GM12878 (cell line): ENCODE data around the gene ITGA7. TPM values are rescaled to one million over a fixed set of nuclear protein-coding genes. Genes with fewer than 3 reads are reported as not detected.

ENCODE experiments used
- CREB1 ChIP-seq: IDR thresholded peaks from 2 replicates; pipeline ENCODE4 v1.6.1; 2012; ENCODE audit warnings: low read depth, mild to moderate bottlenecking, inconsistent platforms
- HDGF ChIP-seq: fragments of 450-650 bp; IDR thresholded peaks from 2 replicates; pipeline ENCODE4 v1.6.1; 2016; ENCODE audit warnings: antibody characterized with exemption
- POU2F2 ChIP-seq: IDR thresholded peaks from 3 replicates; pipeline ENCODE4 v1.6.1; 2011; ENCODE audit warnings: low read depth, mild to moderate bottlenecking, low read length, borderline replicate concordance
- polyA plus RNA-seq, 11 experiments: library from polyadenylated mRNA; depleted of rRNA in 4 of 11; unstranded in 6 of 11; stranded (reverse) in 5 of 11; fragments of >200 nt; fragmentation: Nextera tagmentation in 4 of 11; fragmentation: Illumina TruSeq in 1 of 11; extraction: Ambion mirVana in 4 of 11; extraction: Trizol in 1 of 11; gene quantifications; 1 replicate in 1 of 11; 2 replicates in 10 of 11; pipeline versions ENCODE4 v1.2.1 to v1.2.3, GENCODE V29; 2011 to 2016; ENCODE audit warnings: inconsistent platforms in 2 of 11, missing spikeins in 2 of 11, low read depth in 1 of 11
- total RNA-seq, 4 experiments: library from RNA; depleted of rRNA in 3 of 4; stranded (reverse); fragments of >200 nt in 3 of 4; fragmentation: Illumina TruSeq in 1 of 4; extraction: Trizol in 1 of 4; gene quantifications; 2 replicates each; pipeline versions ENCODE4 v1.2.1 to v1.2.3, GENCODE V29; 2013 to 2021
- TF ChIP-seq, protein P1 (sequence below): fragments of 450-650 bp; formaldehyde crosslinking; IDR thresholded peaks from 2 replicates; pipeline ENCODE4 v1.5.0; 2022; ENCODE audit warnings: mild to moderate bottlenecking, missing genetic modification characterization
- TF ChIP-seq, protein P2 (sequence below): fragments of 450-650 bp; IDR thresholded peaks from 2 replicates; pipeline ENCODE4 v1.6.1; 2016; ENCODE audit warnings: mild to moderate bottlenecking, moderate library complexity, borderline replicate concordance
- TF ChIP-seq, protein P3 (sequence below): fragments of 450-650 bp; IDR thresholded peaks from 2 replicates; pipeline ENCODE4 v1.6.1; 2016; ENCODE audit warnings: mild to moderate bottlenecking

ITGA7 gene
- total and polyA plus RNA-seq, 10 of the 15 experiments (the other 5 are each of a cell fraction or from before 2014, with no cell fraction given) = 0.18 to 5.1 (median 1.5) TPM

DNA sequence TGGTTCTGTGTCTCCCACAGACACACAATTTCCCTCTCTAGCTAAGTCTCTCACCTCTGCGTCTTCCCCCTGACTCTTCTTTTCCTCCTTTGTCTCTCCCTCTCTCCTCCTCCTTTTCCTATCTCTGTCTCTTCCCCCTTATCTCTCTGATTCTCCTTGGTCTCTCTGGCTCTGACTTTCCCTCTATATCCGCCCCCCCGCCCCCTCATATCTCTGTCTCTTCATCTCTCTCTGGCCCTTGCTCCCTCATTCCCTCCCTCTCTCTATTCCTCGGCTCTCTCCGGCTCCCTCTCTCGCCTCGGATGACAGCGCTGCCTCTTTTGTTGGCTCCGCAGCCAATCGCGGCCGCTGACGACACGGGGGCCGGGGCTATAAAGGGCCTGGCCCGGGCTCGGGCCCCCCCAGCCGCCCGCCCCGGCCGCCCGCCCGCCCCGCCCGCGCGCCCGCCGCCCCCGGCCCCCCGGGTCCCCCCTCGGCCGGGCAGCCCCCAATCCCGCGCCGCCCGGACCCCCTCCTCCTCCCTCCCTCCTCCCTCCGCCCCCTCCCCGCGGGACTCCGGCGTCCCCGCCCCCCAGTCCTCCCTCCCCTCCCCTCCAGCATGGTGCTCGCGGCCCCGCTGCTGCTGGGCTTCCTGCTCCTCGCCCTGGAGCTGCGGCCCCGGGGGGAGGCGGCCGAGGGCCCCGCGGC, 35.2 kb upstream of the ITGA7 start, which contains the start of gene GDF11 (continued):
- TF ChIP-seq, protein P1, sequence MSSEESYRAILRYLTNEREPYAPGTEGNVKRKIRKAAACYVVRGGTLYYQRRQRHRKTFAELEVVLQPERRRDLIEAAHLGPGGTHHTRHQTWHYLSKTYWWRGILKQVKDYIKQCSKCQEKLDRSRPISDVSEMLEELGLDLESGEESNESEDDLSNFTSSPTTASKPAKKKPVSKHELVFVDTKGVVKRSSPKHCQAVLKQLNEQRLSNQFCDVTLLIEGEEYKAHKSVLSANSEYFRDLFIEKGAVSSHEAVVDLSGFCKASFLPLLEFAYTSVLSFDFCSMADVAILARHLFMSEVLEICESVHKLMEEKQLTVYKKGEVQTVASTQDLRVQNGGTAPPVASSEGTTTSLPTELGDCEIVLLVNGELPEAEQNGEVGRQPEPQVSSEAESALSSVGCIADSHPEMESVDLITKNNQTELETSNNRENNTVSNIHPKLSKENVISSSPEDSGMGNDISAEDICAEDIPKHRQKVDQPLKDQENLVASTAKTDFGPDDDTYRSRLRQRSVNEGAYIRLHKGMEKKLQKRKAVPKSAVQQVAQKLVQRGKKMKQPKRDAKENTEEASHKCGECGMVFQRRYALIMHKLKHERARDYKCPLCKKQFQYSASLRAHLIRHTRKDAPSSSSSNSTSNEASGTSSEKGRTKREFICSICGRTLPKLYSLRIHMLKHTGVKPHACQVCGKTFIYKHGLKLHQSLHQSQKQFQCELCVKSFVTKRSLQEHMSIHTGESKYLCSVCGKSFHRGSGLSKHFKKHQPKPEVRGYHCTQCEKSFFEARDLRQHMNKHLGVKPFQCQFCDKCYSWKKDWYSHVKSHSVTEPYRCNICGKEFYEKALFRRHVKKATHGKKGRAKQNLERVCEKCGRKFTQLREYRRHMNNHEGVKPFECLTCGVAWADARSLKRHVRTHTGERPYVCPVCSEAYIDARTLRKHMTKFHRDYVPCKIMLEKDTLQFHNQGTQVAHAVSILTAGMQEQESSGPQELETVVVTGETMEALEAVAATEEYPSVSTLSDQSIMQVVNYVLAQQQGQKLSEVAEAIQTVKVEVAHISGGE = no peak
- 0 out of 2 replicates have a peak, but pooled peaks have one; percentile 57 for TF ChIP-seq CREB1
- TF ChIP-seq, protein P2, sequence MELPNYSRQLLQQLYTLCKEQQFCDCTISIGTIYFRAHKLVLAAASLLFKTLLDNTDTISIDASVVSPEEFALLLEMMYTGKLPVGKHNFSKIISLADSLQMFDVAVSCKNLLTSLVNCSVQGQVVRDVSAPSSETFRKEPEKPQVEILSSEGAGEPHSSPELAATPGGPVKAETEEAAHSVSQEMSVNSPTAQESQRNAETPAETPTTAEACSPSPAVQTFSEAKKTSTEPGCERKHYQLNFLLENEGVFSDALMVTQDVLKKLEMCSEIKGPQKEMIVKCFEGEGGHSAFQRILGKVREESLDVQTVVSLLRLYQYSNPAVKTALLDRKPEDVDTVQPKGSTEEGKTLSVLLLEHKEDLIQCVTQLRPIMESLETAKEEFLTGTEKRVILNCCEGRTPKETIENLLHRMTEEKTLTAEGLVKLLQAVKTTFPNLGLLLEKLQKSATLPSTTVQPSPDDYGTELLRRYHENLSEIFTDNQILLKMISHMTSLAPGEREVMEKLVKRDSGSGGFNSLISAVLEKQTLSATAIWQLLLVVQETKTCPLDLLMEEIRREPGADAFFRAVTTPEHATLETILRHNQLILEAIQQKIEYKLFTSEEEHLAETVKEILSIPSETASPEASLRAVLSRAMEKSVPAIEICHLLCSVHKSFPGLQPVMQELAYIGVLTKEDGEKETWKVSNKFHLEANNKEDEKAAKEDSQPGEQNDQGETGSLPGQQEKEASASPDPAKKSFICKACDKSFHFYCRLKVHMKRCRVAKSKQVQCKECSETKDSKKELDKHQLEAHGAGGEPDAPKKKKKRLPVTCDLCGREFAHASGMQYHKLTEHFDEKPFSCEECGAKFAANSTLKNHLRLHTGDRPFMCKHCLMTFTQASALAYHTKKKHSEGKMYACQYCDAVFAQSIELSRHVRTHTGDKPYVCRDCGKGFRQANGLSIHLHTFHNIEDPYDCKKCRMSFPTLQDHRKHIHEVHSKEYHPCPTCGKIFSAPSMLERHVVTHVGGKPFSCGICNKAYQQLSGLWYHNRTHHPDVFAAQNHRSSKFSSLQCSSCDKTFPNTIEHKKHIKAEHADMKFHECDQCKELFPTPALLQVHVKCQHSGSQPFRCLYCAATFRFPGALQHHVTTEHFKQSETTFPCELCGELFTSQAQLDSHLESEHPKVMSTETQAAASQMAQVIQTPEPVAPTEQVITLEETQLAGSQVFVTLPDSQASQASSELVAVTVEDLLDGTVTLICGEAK = 0 out of 2 replicates have a peak, but pooled peaks have one; percentile 12
- TF ChIP-seq HDGF = peak; percentile 83
- TF ChIP-seq, protein P3, sequence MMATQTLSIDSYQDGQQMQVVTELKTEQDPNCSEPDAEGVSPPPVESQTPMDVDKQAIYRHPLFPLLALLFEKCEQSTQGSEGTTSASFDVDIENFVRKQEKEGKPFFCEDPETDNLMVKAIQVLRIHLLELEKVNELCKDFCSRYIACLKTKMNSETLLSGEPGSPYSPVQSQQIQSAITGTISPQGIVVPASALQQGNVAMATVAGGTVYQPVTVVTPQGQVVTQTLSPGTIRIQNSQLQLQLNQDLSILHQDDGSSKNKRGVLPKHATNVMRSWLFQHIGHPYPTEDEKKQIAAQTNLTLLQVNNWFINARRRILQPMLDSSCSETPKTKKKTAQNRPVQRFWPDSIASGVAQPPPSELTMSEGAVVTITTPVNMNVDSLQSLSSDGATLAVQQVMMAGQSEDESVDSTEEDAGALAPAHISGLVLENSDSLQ = 0 out of 2 replicates have a peak, but pooled peaks have one; percentile 10
- TF ChIP-seq POU2F2 = no peak
